Central memory CD8-positive, alpha-beta T cell (primary cell): ENCODE results near the gene SINHCAF.

Experiments
- ATAC-seq: fragments of 150-1000 bp; cut with Tn5 transposase; replicated peaks from 2 replicates; pipeline ENCODE4 v1.10.0; 2022; ENCODE audit warnings: mild to moderate bottlenecking, moderate FRiP score, moderate number of reproducible peaks; ENCODE audit not compliant: poor library complexity, severe bottlenecking; ENCODE audit errors: extremely low read depth
- DNase-seq, 2 donors: peaks; one replicate each; pipeline ENCODE4 v3.0.0; 2021; ENCODE audit warnings: low spot score in 2 of 2
- H3K27ac Mint-ChIP-seq: one replicate; pipeline ENCODE4 v1.8.0; 2022; ENCODE audit warnings: low read depth, mild to moderate bottlenecking, moderate library complexity, mixed read lengths
- H3K27me3 Mint-ChIP-seq: one replicate; pipeline ENCODE4 v1.8.0; 2022; ENCODE audit warnings: mixed read lengths
- H3K36me3 Mint-ChIP-seq: one replicate; pipeline ENCODE4 v1.8.0; 2022; ENCODE audit warnings: mild to moderate bottlenecking, moderate library complexity, mixed read lengths; ENCODE audit not compliant: insufficient read depth
- H3K4me1 Mint-ChIP-seq: one replicate; pipeline ENCODE4 v1.8.0; 2022; ENCODE audit warnings: mixed read lengths
- H3K4me3 Mint-ChIP-seq: one replicate; pipeline ENCODE4 v1.8.0; 2022; ENCODE audit warnings: mild to moderate bottlenecking, moderate library complexity, mixed read lengths
- H3K9me3 Mint-ChIP-seq: one replicate; pipeline ENCODE4 v1.8.0; 2022; ENCODE audit warnings: mixed read lengths

The SINHCAF gene

GRCh38 chr12:31324116-31324844 lies 1.7 kb downstream of the SINHCAF start:
- Mint-ChIP-seq H3K4me1 (peaks cover 54% of the 10 kb centered on the region), H3K27me3 (no peaks in the 10 kb centered on the region), H3K9me3 (no peaks in the 10 kb centered on the region), H3K4me3 (peak overlapping the region; percentile 83), H3K36me3 (peaks cover 25% of the 10 kb centered on the region), H3K27ac (peak overlapping the region; percentile 91)
- DNase-seq (peak in 1 of 2 donors; percentile 72), ATAC-seq (peak; percentile 60)

GRCh38 chr12:31323391-31324115 lies 2.4 kb downstream of the SINHCAF start:
- Mint-ChIP-seq H3K4me3 (peak overlapping the region; percentile 83), H3K36me3 (peaks cover 25% of the 10 kb centered on the region), H3K9me3 (no peaks in the 10 kb centered on the region), H3K27ac (peak overlapping the region; percentile 91), H3K4me1 (peaks cover 55% of the 10 kb centered on the region), H3K27me3 (no peaks in the 10 kb centered on the region)
- ATAC-seq (peak; percentile 34), DNase-seq (peak in 1 of 2 donors; percentile 66)

GRCh38 chr12:31322801-31323207 lies 3.1 kb downstream of the SINHCAF start:
- no peaks in the 10 kb centered on the region for H3K27me3 Mint-ChIP-seq
- H3K4me1 Mint-ChIP-seq: peaks cover 63% of the 10 kb centered on the region
- DNase-seq (no peak), ATAC-seq (no peak)
- H3K36me3 Mint-ChIP-seq: peaks cover 25% of the 10 kb centered on the region
- H3K9me3 Mint-ChIP-seq: no peaks in the 10 kb centered on the region
- H3K27ac Mint-ChIP-seq: peak overlapping the region; percentile 91
- peak overlapping the region; percentile 83 for H3K4me3 Mint-ChIP-seq

- Mint-ChIP-seq H3K4me3 (peak overlapping the region; percentile 8), H3K27ac (peak overlapping the region; percentile 91), H3K4me1 (peaks cover 65% of the 10 kb centered on the region), H3K27me3 (no peaks in the 10 kb centered on the region), H3K9me3 (no peaks in the 10 kb centered on the region), H3K36me3 (peaks cover 25% of the 10 kb centered on the region)
- ATAC-seq (no peak), DNase-seq (no peak)
These were observed 4.1 kb downstream of the SINHCAF start for GRCh38 chr12:31321897-31322228.

- ATAC-seq: no peak
- H3K36me3 Mint-ChIP-seq: peaks cover 25% of the 10 kb centered on the region
- H3K4me1 Mint-ChIP-seq: peaks cover 63% of the 10 kb centered on the region
- peak overlapping the region; percentile 7 for H3K4me3 Mint-ChIP-seq
- H3K27ac Mint-ChIP-seq: peak overlapping the region; percentile 91
- H3K9me3 Mint-ChIP-seq: no peaks in the 10 kb centered on the region
- DNase-seq: no peak
- no peaks in the 10 kb centered on the region for H3K27me3 Mint-ChIP-seq
These were observed 4.6 kb downstream of the SINHCAF start for GRCh38 chr12:31321186-31321896.

- ATAC-seq (no peak), DNase-seq (no peak)
- Mint-ChIP-seq H3K9me3 (no peaks in the 10 kb centered on the region), H3K27ac (peak overlapping the region; percentile 90), H3K27me3 (no peaks in the 10 kb centered on the region), H3K4me3 (peak overlapping the region; percentile 79), H3K4me1 (peaks cover 66% of the 10 kb centered on the region), H3K36me3 (peaks cover 16% of the 10 kb centered on the region)
These were observed 7.2 kb downstream of the SINHCAF start for GRCh38 chr12:31318657-31319269.

- peaks cover 60% of the 10 kb centered on the region for H3K4me1 Mint-ChIP-seq
- no peaks in the 10 kb centered on the region for H3K9me3 Mint-ChIP-seq
These were observed 8.2 kb downstream of the SINHCAF start for GRCh38 chr12:31317471-31318395.

GRCh38 chr12:31316891-31317290 lies 9.1 kb downstream of the SINHCAF start:
- ATAC-seq: no peak
- peak overlapping the region; percentile 79 for H3K4me3 Mint-ChIP-seq
- H3K27me3 Mint-ChIP-seq: no peaks in the 10 kb centered on the region
- H3K4me1 Mint-ChIP-seq: peaks cover 52% of the 10 kb centered on the region
- peaks cover 9% of the 10 kb centered on the region for H3K36me3 Mint-ChIP-seq
- H3K27ac Mint-ChIP-seq: peak overlapping the region; percentile 90
- no peak for DNase-seq
- no peaks in the 10 kb centered on the region for H3K9me3 Mint-ChIP-seq

More at GRCh38 chr12:31317471-31318395, 8.2 kb downstream of the SINHCAF start:
- Mint-ChIP-seq H3K27ac (peak overlapping the region; percentile 90), H3K36me3 (peaks cover 9% of the 10 kb centered on the region), H3K4me3 (peak overlapping the region; percentile 79), H3K27me3 (no peaks in the 10 kb centered on the region)
- DNase-seq (no peak), ATAC-seq (peak; percentile 75)

GRCh38 chr12:31315784-31316465 lies 10.0 kb downstream of the SINHCAF start:
- no peak for DNase-seq
- Mint-ChIP-seq H3K27ac (peak overlapping the region; percentile 90), H3K27me3 (no peaks in the 10 kb centered on the region)

GRCh38 chr12:31315044-31315715 lies 10.8 kb downstream of the SINHCAF start:
- peaks cover 46% of the 10 kb centered on the region for H3K4me1 Mint-ChIP-seq
- no peaks in the 10 kb centered on the region for H3K27me3 Mint-ChIP-seq
- ATAC-seq: no peak
- no peak for DNase-seq
- H3K36me3 Mint-ChIP-seq: peaks cover 11% of the 10 kb centered on the region
- no peaks in the 10 kb centered on the region for H3K9me3 Mint-ChIP-seq
- no peak overlapping the region for H3K4me3 Mint-ChIP-seq
- no peak overlapping the region for H3K27ac Mint-ChIP-seq

More at GRCh38 chr12:31315784-31316465, 10.0 kb downstream of the SINHCAF start:
- ATAC-seq: no peak
- Mint-ChIP-seq H3K4me1 (peaks cover 50% of the 10 kb centered on the region), H3K9me3 (no peaks in the 10 kb centered on the region), H3K4me3 (no peak overlapping the region), H3K36me3 (peaks cover 9% of the 10 kb centered on the region)

GRCh38 chr12:31312431-31312830 lies 13.5 kb downstream of the SINHCAF start:
- Mint-ChIP-seq H3K4me1 (peaks cover 36% of the 10 kb centered on the region), H3K4me3 (no peak overlapping the region), H3K27me3 (no peaks in the 10 kb centered on the region), H3K27ac (no peak overlapping the region), H3K9me3 (no peaks in the 10 kb centered on the region), H3K36me3 (peaks cover 9% of the 10 kb centered on the region)
- ATAC-seq (no peak), DNase-seq (no peak)
